Stimulated activated CD4-positive, alpha-beta T cell treated with anti-CD3 and anti-CD28 coated beads, Interleukin-12 subunit alpha, Interleukin-12 subunit beta, amount 100 ng/mL, for 48 hours (primary cell): ENCODE measurements around the gene MALT1.
A peak's percentile ranks its signal among the peaks of the same experiment; 100 is the strongest.
"Not testable (repeated sequence)": the region's sequence is repeated elsewhere in the genome, so short reads cannot be mapped to it uniquely, and the experiment has no call there.

Source experiments
- DNase-seq, 3 donors: peaks; one replicate each; pipeline ENCODE4 v3.0.0-alpha.2; 2020; ENCODE audit warnings: low read depth in 2 of 3, low spot score in 1 of 3

The MALT1 gene

DNA sequence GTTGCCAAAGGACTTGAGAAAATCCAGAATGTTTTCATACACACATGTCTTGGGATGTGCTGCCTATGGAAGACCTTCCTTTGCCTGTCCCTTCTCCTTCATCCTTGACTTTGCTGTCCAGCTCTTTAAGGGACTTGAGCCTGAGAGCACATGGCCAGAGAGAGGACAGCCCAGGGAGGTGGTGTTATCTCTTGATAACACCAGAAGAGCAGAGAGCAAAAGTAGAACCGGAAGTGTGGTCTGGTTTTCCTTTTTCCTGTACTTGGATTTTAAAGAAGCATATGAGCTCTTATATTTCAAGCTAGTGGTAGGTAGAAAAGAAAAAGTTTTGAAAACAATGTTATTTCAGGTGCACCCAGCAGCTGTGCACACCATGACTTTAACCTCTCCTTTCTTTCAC is 99.3 kb downstream of the MALT1 start:
- no peak for DNase-seq

DNA sequence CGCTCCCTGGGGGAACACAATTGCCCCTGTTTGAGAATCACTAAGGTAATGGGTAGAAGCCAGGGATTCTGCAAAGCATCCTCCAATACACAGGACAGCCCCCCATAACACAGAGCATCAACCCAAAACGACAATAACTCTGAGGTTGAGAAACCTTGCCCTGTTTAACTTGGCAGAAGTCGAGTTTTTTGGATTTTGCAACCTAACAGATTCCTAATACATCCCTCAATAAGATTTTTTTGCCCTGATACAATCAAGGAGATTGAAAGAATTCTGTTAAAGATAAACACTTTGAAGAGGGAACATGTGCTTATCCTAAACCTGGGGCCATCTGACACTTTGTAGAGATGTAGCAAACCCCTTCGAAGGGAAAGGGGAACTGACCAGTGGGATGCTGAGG is 100.9 kb downstream of the MALT1 start:
- DNase-seq = no peak

DNA sequence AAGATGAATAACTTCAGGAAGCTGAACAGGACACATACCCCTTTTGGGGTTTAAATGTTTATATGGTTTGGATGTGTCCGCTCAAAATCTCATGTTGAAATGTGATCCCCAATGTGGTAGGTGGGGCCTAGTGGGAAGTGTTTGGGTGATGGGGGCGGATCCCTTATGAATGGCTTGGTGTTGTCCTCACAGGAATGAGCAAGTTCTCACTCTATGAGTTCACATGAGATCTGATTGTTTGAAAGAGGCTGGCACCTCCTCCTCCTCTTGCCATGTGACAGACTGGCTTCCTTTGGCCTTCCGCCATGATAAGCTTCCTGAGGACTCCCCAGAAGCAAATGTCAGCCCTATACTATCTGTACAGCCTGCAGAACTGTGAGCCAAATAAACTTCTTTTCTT is 104.8 kb downstream of the MALT1 start:
- DNase-seq = no peak

DNA sequence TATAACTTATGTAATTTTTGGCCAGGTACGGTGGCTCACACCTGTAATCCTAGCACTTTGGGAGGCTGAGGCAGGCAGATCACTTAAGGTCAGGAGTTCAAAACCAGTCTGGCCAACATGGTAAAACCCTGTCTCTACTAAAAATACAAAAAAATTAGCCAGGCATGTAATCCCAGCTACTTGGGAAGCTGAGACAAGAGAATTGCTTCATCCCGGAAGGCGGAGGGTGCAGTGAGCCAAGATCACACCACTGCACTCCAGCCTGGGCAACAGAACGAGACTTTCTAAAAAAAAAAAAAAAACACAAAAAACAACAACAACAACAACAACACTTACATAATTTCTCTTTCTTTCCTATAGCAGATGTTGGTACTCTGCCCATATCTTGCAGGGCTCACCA is 105.3 kb downstream of the MALT1 start:
- not testable (repeated sequence) for DNase-seq

DNA sequence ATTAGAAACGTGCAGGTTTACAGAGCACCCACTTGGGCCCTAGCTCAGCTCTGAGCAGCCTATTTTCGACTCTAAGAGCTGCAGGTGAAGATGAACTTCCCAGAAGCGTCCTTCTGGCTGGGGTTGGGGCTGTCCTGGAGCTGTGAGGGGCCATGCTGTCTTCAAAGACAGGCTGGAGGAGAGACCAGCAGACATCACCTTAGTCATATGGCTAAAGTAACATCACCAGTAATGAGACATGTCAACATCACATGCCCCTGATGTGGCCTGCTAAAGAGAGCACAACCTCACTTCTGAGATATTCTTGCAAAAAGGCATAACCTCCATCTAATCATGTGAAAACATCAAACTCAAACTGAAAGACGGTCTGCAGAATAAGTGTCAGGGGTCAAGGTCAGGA is 106.2 kb downstream of the MALT1 start:
- DNase-seq = no peak

DNA sequence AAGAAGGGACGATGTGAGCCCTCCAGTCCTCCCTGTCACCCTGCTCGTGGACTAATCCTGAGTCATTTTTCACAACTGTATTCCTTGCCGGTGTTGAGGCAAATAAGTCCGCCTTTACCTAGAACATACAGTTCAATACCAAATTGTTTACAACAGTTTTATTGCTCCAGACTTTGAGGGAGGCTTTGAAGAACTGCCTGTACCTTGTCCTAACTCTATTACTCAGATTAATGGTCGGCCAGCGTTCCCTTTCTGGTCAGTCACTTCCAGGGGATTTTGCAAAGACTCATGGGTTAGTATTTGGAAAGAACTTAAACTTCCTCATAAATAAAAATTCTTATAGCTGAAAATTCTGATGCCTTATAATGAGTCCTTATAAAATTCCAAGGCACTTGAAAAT is 108.3 kb downstream of the MALT1 start:
- DNase-seq = no peak

DNA sequence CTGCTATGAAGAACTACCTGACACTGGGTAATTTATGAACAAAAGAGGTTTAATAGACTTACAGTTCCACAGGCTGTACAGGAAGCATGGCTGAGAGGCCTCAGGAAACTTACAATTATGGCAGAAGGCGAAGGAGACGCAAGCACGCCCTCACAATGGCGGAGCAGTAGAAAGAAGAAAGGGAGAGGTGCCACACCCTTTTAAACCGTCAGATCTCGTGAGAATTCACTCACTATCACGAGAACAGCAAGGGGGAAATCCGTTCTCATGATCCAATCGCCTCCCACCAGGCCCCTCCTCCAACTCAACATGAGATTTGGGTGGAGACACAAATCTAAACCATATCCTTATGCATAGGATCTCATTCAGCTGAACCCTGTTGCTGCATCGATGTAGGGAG is 108.8 kb downstream of the MALT1 start:
- DNase-seq = no peak

DNA sequence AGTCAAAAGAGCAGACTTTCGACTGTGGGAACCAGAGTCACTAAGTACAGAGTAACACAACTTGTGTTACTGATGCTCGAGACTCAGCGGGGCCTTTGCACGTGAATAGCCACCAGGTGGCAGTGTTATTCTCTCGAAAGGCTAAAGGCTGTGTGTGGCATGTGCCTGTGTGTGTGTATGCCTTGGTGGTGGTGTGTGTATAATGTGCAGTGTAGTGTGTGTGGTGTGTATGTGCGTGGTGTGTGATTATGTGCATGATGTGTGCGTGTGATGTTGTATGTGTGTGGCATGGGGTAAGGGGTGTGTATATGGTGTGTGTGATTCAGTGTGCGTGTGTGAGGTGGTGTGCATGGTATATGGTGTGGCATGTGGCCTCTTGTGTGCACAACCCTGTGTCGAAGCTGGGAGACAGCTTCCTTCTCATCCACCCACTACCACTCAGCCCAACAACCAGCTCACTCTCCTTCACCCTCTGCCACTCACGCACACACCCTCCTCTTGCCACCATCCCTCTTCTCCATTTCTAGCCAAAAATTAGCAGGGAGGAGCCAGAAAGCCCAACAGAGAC is 110.4 kb downstream of the MALT1 start:
- DNase-seq = peak; percentile 63 to 79 (median 64)

DNA sequence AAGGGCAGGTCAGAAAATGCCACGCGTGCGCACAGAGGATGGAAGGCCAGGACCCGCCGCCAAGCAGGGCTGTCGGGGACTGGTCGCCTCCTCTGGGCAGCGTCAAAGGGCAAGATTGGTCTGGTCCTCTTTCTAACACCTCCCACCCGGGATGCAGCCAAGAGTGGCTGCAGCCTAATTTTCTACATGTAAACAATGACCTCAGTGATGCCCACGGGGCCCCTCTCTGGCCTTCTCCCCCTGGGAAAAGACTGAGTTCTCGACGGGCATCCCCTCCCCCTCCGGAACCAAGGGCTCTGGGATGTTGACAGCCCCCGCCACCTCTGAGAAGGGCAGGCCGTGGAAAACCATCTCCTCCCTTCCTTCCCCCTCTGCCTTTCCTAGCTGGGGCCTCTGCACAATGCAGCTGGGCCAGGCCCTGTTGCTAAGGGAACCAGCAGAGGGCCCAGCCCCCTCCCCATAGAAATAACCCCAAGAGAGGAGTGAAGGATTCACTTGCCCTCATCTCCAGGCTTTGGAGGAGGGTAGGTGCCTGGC is 113.4 kb downstream of the MALT1 start:
- DNase-seq = no peak

DNA sequence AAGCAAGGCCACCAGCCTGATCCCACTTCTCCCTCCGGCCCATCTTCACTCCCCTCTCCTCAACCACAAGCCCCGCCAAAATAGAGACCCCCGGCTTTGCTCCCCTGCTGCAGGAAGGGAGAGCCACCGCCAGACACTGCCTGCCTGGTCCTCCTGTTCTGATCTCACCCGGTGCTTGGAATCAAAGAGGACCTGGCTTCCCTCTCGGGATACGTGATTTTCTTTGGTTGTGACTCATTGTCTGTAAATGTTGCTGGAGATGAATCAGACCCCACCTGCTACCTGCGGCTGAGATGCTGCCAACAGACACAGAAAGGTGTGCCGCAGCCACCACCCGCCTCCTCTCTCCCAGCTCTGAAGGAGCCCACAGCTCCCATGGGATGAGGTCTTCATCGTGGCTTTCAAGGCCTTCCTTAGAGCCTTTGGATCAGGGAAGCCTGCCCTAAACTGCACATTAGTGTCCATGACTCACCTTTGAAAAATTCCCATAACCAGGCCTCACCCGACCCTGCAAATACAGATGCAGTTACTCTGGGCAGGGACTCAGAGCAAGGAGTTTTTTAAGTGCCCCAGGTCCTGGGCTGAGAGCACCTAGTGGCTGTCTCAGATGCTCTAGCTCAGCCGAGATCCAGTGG is 114.0 kb downstream of the MALT1 start:
- no peak for DNase-seq

DNA sequence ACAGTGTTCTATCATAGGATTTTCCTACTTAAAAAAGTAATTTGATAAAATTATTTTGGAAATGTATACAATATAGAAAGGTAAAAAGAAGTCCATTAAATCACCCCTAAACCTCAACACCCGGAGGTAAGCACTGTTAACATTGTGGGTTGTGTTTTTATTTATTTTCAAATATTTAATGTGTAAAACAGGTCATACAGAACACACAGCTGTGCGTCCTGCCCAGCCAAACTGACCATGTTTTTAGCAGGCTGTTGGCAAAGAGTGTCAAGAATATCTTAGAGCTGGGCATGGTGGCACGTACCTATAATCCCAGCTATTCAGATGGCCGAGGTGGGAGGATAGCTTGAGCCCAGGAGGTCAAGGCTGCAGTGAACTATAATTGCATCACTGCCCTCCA is 114.6 kb downstream of the MALT1 start:
- no peak for DNase-seq

DNA sequence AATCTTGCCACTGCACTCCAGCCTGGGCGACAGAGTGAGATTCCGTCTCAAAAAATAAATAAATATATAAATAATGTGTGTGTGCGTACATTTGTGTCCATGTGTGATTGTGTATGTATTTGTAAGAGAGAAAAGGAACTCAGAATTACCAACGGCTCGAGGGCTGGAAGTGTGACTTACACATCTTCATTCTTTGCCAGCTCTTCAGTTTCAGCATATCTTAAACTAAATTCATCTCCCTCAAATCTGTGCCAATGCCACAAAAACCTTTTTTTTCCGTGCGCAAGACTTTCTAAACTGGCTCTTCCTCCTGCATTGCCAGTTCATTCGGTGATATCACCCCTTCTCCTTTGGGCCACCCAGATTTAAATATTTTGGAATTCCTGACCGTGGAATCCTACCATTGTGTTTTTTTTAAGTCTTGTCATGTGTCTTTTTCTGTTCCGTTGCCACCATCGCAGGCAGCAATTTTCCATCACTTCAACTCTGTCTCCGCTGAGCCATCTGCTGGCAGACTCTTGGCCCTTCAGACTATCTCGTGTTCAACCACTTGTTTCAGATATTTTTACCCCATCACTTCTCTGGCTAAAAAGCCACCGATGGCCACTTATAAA is 116.4 kb downstream of the MALT1 start:
- no peak for DNase-seq

DNA sequence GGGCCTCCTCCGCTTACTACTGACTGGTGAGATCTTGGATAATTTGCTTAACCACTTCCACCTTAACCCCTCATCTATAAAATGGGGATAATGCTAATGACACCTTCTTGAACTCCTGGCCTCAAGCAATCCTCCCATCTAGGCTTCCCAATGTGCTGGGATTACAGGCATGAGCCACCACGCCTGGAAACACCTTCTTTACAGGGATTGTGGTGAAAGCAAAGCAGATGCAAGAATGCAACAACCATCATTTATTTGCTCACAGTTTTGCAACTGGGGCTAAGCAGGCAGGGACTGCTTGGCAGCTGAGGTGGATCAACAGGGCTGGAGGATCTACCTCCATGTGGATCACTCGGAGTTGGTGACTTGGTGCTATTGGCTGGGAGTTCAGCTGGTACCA is 117.2 kb downstream of the MALT1 start:
- no peak for DNase-seq

DNA sequence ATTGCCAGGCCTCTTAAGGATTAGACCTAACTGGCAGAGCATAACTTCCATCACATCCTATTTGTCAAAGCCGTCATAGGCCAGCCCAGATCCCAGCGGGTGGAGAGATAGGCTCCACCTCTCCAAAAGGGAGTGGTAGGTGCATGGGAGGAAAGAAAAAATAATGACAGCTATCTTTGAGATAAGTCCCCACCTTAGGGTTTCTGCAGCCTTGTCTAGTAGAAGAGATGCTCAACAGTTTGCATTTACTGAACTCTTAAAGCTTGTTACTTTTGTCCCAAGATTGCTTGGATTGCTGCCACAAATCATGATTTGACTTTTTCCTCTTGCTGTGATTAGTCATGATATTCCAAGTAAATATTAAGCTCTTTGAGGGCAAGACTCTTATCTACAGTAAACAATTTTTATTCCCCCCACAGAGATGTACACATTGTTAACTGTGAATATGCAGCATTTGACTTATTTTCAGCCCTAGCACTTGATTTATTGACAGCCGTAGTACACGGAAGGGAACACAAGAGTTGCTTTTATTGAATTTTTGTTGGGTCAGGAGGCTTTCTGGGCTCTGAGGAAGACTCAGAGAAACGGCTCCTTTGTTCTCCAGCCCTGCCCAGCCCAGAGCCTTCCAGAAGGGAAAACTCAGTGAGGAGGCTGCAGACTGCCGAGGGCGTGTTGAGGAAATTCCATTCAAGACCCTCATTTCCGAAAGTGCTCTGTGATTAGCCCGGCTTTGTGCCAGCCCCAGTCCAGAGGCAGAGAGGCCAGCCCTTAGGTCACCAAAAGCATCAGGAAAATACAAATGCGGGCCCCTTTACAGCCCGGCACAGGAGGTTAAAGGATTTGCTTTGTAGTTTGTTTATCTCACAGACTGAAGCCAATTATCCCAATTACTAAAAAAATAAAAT is 118.0 kb downstream of the MALT1 start:
- DNase-seq = no peak

DNA sequence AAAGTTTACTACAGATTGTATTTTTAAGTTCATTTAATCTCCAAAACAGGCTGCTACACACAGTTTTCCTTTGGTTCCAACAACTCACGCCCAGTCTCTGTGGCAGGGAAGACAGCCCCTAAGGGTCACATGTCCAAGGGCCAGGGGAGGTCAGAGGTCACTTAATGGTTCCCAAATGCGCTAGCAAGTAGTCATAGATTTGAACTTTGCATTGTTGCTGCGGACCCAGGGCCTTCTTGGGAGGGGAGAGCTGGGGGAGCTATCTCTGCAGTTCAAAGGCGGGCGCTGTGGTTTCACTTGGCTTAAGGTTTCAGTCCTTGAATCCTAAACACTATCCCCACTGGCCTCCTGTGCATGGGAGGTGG is 118.6 kb downstream of the MALT1 start:
- no peak for DNase-seq

DNA sequence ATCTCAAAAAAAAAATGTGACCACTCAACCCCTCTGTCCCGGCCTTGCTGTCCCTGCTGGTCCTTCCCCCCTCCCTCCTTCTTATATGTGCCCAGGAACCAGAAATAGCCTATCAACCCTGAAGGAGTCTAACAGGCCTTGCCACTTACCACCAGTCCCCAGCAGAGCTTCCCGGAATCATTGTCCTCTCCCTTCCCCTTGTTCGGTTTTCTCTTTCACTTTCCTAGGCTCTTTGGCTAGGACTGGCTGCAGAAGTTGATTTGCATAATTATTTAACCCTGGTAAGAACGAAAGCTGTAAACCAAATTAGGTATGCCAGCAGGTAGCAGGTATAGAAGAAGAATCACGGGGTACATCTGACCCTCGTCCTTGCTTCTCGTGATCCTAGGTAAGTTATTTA is 120.8 kb downstream of the MALT1 start:
- DNase-seq = no peak

DNA sequence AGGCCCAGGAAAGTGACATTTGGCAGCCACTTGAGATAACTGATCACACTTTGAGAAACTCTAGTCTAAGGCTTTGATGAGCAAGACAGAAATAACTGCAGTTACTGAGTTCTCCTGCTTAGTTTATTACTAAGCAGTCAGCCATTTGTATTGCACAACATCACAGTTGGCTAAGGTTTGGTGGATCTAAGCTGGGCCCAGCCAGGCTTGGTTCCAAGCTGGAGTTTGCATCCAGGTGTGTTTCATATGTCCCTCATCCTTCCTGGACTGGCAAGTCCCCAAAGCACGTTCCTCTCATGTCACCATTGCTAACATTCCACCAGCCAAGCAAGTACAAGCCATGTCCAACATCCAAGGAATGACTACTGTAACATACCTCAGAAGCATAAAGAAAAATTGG is 122.1 kb downstream of the MALT1 start:
- DNase-seq = no peak

DNA sequence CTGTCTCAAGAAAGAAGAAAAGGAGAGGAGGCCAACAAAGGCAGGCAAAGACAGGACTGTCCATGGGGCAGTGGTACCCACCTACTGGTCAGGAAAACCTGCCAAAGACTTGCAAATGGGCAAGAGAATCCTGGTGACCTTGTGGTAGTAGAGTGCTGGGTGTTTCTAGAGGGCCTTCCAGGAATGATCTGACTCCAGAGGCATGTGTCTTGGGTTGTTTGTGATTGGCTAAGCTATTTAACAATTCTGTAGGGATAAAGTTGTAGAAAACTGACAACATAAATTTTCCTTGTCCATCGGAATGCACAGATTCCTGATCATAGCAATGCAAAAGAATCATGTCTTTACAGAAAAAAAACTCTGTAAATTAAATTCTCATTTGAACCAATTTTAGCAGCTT is 125.0 kb downstream of the MALT1 start:
- DNase-seq = no peak

DNA sequence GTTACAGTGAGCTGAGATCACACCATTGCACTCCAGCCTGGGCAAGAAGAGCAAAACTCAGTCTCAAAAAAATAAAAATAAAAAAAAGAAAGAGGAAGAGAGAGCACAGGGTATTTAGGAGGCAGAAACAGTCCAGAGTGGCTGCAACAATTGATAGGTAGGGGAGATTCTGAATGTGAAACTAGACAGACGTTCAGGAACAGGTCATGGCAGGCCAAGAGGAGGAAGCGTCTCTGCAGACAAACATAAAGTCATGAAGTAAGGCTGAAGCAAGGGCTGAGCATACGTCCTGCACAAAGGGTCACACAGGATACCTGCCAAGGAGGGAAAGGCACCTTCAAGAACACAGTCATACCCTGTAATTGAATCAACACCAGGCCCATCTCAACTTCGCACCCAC is 129.3 kb downstream of the MALT1 start:
- DNase-seq = no peak

DNA sequence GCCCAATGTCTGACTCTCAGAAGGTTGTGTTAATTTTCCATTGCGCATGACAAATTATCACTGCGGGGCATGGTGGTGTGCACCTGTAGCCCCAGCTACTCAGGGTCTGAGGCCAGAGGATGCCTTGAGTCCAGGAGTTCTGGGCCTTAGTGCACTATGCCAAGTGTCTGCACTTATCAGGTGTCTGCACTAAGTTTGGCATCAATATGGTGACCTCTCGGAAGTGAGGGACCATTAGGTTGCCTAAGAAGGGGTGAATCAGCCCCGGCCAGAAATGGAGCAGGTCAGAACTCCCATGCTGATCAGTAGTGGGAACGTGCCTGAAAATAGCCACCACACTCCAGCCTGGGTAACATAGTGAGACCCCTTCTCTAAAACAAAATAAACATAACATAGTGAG is 131.7 kb downstream of the MALT1 start:
- no peak for DNase-seq

DNA sequence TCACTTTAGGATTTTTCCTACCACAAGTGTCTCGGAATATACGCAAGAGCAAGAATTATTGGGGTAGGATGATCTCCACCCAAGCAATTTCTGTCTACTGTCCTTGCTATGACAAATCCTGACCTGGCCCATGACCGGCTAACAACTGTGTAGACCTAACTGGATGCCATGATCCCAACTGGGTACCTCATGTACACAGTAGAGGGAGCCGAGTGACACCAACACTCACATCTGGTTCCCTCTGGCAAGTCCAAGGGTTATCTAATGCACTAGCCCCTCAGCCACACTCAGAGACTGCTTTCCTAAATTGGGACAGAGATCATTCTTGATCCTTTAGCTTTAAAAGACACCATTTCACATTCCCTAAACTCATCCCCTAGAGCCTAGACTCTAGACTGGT is 132.7 kb downstream of the MALT1 start:
- DNase-seq = no peak
